Type B pancreatic cell (in vitro differentiated cells): ENCODE results near the gene TRMT1. TPM values are rescaled to one million over a fixed set of nuclear protein-coding genes. Genes with fewer than 3 reads are reported as not detected.

Source experiments
- DNase-seq: peaks from one replicate; pipeline ENCODE4 v3.0.0; 2021; ENCODE audit warnings: mixed read lengths; ENCODE audit not compliant: unreplicated experiment; ENCODE audit errors: extremely low spot score
- H3K27ac Mint-ChIP-seq: 2 replicates; pipeline ENCODE4 v1.8.0; 2021; ENCODE audit warnings: mild to moderate bottlenecking, mixed read lengths
- H3K27me3 Mint-ChIP-seq: 2 replicates; pipeline ENCODE4 v1.8.0; 2021; ENCODE audit warnings: mixed read lengths
- H3K36me3 Mint-ChIP-seq: 2 replicates; pipeline ENCODE4 v1.8.0; 2021; ENCODE audit warnings: mixed read lengths
- H3K4me1 Mint-ChIP-seq: one replicate; pipeline ENCODE4 v1.8.0; 2021; ENCODE audit warnings: mixed read lengths; ENCODE audit not compliant: unreplicated experiment
- H3K4me3 Mint-ChIP-seq: 2 replicates; pipeline ENCODE4 v1.8.0; 2021; ENCODE audit warnings: mild to moderate bottlenecking, mixed read lengths
- H3K9me3 Mint-ChIP-seq: 2 replicates; pipeline ENCODE4 v1.8.0; 2021; ENCODE audit warnings: mixed read lengths
- CTCF ChIP-seq: fragments of 200-600 bp; sonication (generic); conservative IDR thresholded peaks from 2 replicates; pipeline ENCODE4 v1.5.0; 2021; ENCODE audit warnings: antibody characterized with exemption, mild to moderate bottlenecking
- total RNA-seq: library from RNA; stranded (reverse); gene quantifications from 2 replicates; pipeline ENCODE4 v1.2.1, GENCODE V29; 2021; ENCODE audit warnings: low replicate concordance

TRMT1 gene
- total RNA-seq, 1 donor from 2014 or later: 69.7 TPM

DNA sequence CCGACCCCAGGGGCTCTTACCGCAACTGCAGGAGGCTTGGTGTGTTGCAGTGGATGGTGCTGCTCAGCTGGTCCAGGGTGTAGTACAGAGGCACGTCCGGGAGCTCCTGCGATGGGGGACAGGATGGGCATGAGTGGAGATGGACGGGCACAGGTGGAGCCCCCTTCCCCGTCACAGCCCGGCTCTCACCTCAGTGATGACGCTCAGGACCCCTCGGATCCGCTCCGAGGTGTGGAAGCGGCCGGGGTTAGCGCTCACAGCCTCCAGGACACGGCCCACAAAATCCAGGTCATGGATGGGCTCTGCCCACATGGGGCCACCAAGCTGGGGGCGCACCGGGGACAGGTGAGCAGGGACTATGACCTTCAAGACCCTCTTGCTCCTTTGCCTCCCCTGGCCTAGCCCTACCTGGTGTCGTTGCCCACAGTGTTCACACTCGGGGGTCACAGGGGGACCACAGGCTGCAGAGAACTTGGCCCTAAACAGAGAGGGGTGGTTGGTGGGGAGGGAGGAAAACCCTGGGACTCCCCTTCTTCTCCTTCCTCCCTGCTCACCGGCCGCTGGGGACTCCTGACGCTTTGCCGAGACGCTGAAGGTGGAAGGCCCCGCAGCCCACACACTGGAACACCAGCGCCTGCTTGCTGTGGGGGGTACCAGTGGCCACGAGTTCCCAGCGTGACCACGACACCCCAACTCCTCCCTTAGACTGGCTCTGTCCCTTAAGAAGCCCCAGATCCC is 7.0 kb downstream of the TRMT1 start:
- DNase-seq: no peak
- Mint-ChIP-seq H3K27me3 (no peaks in the 10 kb centered on the region), H3K4me3 (no peak overlapping the region), H3K36me3 (no peaks in the 10 kb centered on the region), H3K4me1 (no peaks in the 10 kb centered on the region), H3K9me3 (no peaks in the 10 kb centered on the region), H3K27ac (no peak overlapping the region)
- no peak for TF ChIP-seq CTCF

GRCh38 chr19:13104848-13105711 is 11.5 kb downstream of the TRMT1 start:
- Mint-ChIP-seq H3K36me3 (no peaks in the 10 kb centered on the region), H3K9me3 (no peaks in the 10 kb centered on the region), H3K4me1 (peaks cover 1% of the 10 kb centered on the region), H3K27ac (no peak overlapping the region), H3K27me3 (peaks cover 19% of the 10 kb centered on the region), H3K4me3 (no peak overlapping the region)
- DNase-seq: no peak
- TF ChIP-seq CTCF: no peak

DNA sequence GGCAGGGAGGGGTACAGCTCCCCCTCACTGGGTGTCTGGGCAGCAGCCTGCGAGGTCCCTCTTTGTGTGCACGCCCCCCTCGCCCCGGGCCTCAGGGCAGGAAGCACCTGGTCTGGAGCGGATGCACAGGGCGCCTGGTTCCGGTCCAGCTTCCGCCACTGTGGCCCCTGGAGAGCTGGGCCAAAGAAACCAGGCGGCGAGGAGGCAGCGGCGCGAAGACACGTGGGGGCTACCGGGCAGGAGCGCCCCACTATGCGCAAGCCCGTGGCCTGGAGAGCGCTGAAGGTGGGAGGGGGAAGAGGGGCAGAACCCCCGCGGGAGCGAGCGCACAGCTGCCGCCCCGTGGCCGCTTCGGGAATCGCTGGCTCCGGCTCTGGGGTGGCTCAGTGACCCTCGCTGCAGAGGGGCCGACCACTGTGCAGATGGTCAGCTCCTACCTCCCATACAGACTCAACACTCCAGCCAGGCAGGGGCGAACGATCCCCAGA is 12.1 kb downstream of the TRMT1 start:
- peak; percentile 73 for TF ChIP-seq CTCF
- DNase-seq: no peak
- Mint-ChIP-seq H3K36me3 (no peaks in the 10 kb centered on the region), H3K27me3 (peaks cover 26% of the 10 kb centered on the region), H3K27ac (no peak overlapping the region), H3K4me3 (no peak overlapping the region), H3K4me1 (peaks cover 4% of the 10 kb centered on the region), H3K9me3 (no peaks in the 10 kb centered on the region)

GRCh38 chr19:13103581-13104359 is 12.8 kb downstream of the TRMT1 start:
- Mint-ChIP-seq H3K27me3 (peaks cover 31% of the 10 kb centered on the region), H3K9me3 (no peaks in the 10 kb centered on the region), H3K4me3 (no peak overlapping the region), H3K36me3 (no peaks in the 10 kb centered on the region), H3K4me1 (peaks cover 4% of the 10 kb centered on the region), H3K27ac (no peak overlapping the region)
- no peak for TF ChIP-seq CTCF
- DNase-seq: no peak
